ENCODE data around the gene TRIM56.
"Not testable (repeated sequence)": the region's sequence is repeated elsewhere in the genome, so short reads cannot be mapped to it uniquely, and the experiment has no call there.

Gene TRIM56

GRCh38 chr7:101126651-101127459 is 41.6 kb downstream of the TRIM56 start, which contains the start of gene SERPINE1:
Gene SERPINE1 (plus strand): TSS chr7:101127104. CDS start chr7:101128394, 1,290 bp downstream.
- H3K4me3 ChIP-seq (ENCODE audit: low read depth, low read length): peak within 1 kb of the TSS; percentile 13
- peak; percentile 85 for DNase-seq (ENCODE audit: low read depth)

GRCh38 chr7:101127460-101128039 is 42.3 kb downstream of the TRIM56 start:
- TF ChIP-seq CTCF (IDR thresholded peaks at IDR 0.05; ENCODE audit: insufficient read depth, low read depth, low read length, missing control alignments): no peak
- no peak for DNase-seq (ENCODE audit: low read depth)
- H3K4me3 ChIP-seq (ENCODE audit: low read depth, low read length): peak overlapping the region; percentile 8; the same call in 1 of the 2 replicates

More at GRCh38 chr7:101126651-101127459, 41.6 kb downstream of the TRIM56 start, which contains the start of gene SERPINE1:
- peak; percentile 37 for TF ChIP-seq CTCF (IDR thresholded peaks at IDR 0.05; ENCODE audit: insufficient read depth, low read depth, low read length, missing control alignments)

DNA sequence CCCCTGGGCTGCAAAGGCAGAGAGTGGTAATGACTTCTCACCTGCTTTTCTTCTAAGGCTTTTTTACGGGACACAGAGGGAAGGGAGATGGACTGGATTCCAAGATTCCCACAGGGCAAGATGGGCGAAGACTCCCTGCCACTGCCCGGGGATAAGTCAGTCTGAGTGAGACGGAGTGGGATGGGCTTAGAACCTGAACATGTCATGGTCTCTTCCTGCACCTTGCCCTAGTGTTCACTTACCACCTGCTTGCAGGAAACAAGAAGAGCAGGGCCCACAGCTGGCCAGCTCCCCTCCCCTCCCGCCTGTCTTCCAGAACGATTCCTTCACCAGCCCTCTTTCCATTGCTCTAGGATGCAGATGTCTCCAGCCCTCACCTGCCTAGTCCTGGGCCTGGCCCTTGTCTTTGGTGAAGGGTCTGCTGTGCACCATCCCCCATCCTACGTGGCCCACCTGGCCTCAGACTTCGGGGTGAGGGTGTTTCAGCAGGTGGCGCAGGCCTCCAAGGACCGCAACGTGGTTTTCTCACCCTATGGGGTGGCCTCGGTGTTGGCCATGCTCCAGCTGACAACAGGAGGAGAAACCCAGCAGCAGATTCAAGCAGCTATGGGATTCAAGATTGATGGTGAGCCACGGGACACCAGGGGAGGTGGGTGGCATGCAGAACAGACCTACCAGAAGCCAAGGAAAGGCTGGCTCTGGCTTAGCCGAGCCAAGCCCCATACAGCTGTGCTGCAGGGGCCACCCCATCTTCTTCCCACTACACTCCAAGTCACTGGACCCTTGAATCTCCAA is 43.0 kb downstream of the TRIM56 start:
- no peak overlapping the region for H3K4me3 ChIP-seq (ENCODE audit: low read depth, low read length)
- DNase-seq (ENCODE audit: low read depth): no peak
- TF ChIP-seq CTCF (IDR thresholded peaks at IDR 0.05; ENCODE audit: insufficient read depth, low read depth, low read length, missing control alignments): no peak

- no peak overlapping the region for H3K4me3 ChIP-seq (ENCODE audit: low read depth, low read length)
- no peak for TF ChIP-seq CTCF (IDR thresholded peaks at IDR 0.05; ENCODE audit: insufficient read depth, low read depth, low read length, missing control alignments)
- DNase-seq (ENCODE audit: low read depth): no peak
Observed at GRCh38 chr7:101129603-101130117, 44.4 kb downstream of the TRIM56 start.

- not testable (repeated sequence) for DNase-seq (ENCODE audit: low read depth); H3K4me3 ChIP-seq (ENCODE audit: low read depth, low read length)
Observed at GRCh38 chr7:101132626-101133600, 47.6 kb downstream of the TRIM56 start.

- H3K4me3 ChIP-seq (ENCODE audit: low read depth, low read length): no peak overlapping the region
- TF ChIP-seq CTCF (IDR thresholded peaks at IDR 0.05; ENCODE audit: insufficient read depth, low read depth, low read length, missing control alignments): no peak
- no peak for DNase-seq (ENCODE audit: low read depth)
Observed at GRCh38 chr7:101133621-101134398, 48.5 kb downstream of the TRIM56 start.

Measured in GM12865 (cell line).